Psoas muscle (tissue), 8 donors: ENCODE measurements around the gene ZFP36L2. TPM values are rescaled to one million over a fixed set of nuclear protein-coding genes. Genes with fewer than 3 reads are reported as not detected.

Experiments
- ATAC-seq, 4 donors: fragments of 200-7000 bp; cut with Tn5 transposase; one replicate each; pipeline ENCODE4 v1.9.1; 2020; ENCODE audit warnings: moderate library complexity in 3 of 4, mild to moderate bottlenecking in 2 of 4
- DNase-seq, 2 donors: peaks; one replicate each; pipeline ENCODE4 v3.0.0-alpha.2; 2020
- H3K27ac ChIP-seq: fragments of 200-600 bp; one replicate; pipeline ENCODE4 v1.8.0; 2022
- H3K27me3 ChIP-seq, 3 donors: fragments of 200-600 bp in 1 of 3; one replicate each; pipeline versions ENCODE4 v1.6.1 to v1.8.0; 2013 to 2022; ENCODE audit warnings: low read length in 2 of 3, mild to moderate bottlenecking in 2 of 3, moderate library complexity in 1 of 3; ENCODE audit not compliant: insufficient read depth in 3 of 3
- H3K36me3 ChIP-seq, 2 donors: fragments of 200-600 bp in 1 of 2; one replicate each; pipeline versions ENCODE4 v1.6.1 to v1.8.0; 2013 to 2022; ENCODE audit warnings: low read depth in 1 of 2, mild to moderate bottlenecking in 1 of 2, moderate library complexity in 1 of 2; ENCODE audit not compliant: insufficient read depth in 1 of 2
- H3K4me1 ChIP-seq: fragments of 200-600 bp; one replicate; pipeline ENCODE4 v1.8.0; 2022
- H3K4me3 ChIP-seq: fragments of 200-600 bp; one replicate; pipeline ENCODE4 v1.8.0; 2022; ENCODE audit warnings: mild to moderate bottlenecking
- H3K9me3 ChIP-seq: fragments of 200-600 bp; one replicate; pipeline ENCODE4 v1.8.0; 2022
- WGBS, 3 donors: extraction: QIAGEN DNeasy Blood & Tissue Kit; methylation state at CpG; one replicate each; pipeline versions ENCODE4 v1.1.6 to v1.1.7; 2013; 5-methylcytosine and 5-hydroxymethylcytosine counted together
- intact Hi-C, 2 donors: fragments of 100-400 bp; cut with DNase I; formaldehyde crosslinking; loops; one replicate each; pipeline versions ENCODE4 v1.11.0 to v1.14.2; 2022
- polyA plus RNA-seq, 3 donors: library from polyadenylated mRNA; stranded (reverse); fragments of 200-250 nt; gene quantifications; one replicate each; pipeline ENCODE4 v1.2.3, GENCODE V29; 2013
- total RNA-seq, 4 donors: library from RNA; stranded (reverse); fragmentation: NEBNext Ultra II Directional in 2 of 4; extraction: Animal tissue kit (Norgen Biotek cat#: 25700) in 2 of 4; gene quantifications; one replicate each; pipeline versions ENCODE4 v1.2.1 to v1.2.4, GENCODE V29; 2021 to 2023
- TF ChIP-seq, protein P1 (sequence below): fragments of 200-600 bp; IDR thresholded peaks from one replicate; pipeline ENCODE4 v1.8.0; 2022; ENCODE audit warnings: antibody characterized with exemption
- donor health status: healthy with polysubstance abuse.
- donor health status: DM: no; HTN: no; CAD: no; lungs with moderate emphysema.
- donor health status: Bipolar disorder and iron deficiency.
- donor health status: healthy.
- donor health status: DM: yes; HTN: yes; CAD: no.
- donor health status: DM: no; HTN: no; CAD: no.
- donor health status: DM: no; HTN: no; CAD: no.
- donor health status: DM: yes; HTN: yes; CAD: no.

Gene ZFP36L2
- total and polyA plus RNA-seq, 7 donors: 26.3 to 103 (median 48.9) TPM

DNA sequence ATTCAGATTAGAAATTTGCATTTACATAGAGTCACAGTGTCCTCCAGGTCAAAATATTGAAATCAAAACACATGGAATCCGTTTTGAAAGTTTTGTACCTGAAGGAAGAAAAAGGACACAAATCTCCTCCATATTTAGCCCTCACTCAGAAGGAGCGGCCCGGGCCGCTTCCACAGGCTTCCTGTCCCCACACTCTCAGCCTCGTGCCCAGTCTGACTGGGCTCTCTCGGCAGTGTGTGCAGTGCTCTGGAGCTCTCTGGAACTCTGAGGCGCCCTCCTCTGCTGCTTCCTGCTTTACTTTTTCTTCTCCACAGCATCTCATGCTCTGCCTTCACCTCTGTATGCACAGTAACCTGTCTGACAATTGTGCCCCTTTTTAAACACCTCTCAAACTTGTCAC lies 22.2 kb upstream of the ZFP36L2 start:
- Histone ChIP-seq H3K4me3 (no peak overlapping the region), H3K9me3 (no peaks in the 10 kb centered on the region), H3K27me3 (no peaks in the 10 kb centered on the region), H3K4me1 (no peaks in the 10 kb centered on the region), H3K36me3 (no peaks in the 10 kb centered on the region), H3K27ac (no peak overlapping the region)
- no peak for DNase-seq
- ATAC-seq: no peak
- TF ChIP-seq, protein P1, sequence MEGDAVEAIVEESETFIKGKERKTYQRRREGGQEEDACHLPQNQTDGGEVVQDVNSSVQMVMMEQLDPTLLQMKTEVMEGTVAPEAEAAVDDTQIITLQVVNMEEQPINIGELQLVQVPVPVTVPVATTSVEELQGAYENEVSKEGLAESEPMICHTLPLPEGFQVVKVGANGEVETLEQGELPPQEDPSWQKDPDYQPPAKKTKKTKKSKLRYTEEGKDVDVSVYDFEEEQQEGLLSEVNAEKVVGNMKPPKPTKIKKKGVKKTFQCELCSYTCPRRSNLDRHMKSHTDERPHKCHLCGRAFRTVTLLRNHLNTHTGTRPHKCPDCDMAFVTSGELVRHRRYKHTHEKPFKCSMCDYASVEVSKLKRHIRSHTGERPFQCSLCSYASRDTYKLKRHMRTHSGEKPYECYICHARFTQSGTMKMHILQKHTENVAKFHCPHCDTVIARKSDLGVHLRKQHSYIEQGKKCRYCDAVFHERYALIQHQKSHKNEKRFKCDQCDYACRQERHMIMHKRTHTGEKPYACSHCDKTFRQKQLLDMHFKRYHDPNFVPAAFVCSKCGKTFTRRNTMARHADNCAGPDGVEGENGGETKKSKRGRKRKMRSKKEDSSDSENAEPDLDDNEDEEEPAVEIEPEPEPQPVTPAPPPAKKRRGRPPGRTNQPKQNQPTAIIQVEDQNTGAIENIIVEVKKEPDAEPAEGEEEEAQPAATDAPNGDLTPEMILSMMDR: no peak
- WGBS, 3 donors: 91 to 94% (median 92%) methylated on average over 7 of the region's 7 CpGs
- intact Hi-C loops: no loop called here

DNA sequence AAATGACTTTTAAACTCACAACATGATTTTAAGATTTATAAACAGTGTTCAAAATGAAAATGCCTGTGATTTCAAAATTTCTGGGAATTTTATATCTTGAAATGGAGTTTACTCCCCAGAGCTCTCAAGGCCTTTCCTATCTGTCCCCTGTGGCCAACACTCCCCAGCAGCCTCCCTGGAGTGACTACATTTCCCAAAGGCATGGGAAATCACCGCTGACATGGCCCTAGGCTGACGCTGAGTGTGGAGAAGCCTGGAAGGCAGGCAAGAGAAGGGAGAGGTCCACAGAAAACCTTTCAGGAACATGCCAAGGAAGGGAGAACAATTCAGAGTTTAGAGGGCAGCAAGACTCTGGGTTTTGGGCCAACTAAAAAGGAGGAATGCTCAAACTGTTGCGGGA lies 20.2 kb upstream of the ZFP36L2 start:
- Histone ChIP-seq H3K9me3 (no peaks in the 10 kb centered on the region), H3K36me3 (no peaks in the 10 kb centered on the region), H3K27me3 (no peaks in the 10 kb centered on the region), H3K4me1 (no peaks in the 10 kb centered on the region), H3K27ac (no peak overlapping the region), H3K4me3 (no peak overlapping the region)
- 80 to 87% (median 84%) methylated on average over 3 of the region's 3 CpGs for WGBS, 3 donors
- ATAC-seq (no peak), DNase-seq (no peak)
- TF ChIP-seq, protein P1: no peak
- intact Hi-C loops: no loop called here

DNA sequence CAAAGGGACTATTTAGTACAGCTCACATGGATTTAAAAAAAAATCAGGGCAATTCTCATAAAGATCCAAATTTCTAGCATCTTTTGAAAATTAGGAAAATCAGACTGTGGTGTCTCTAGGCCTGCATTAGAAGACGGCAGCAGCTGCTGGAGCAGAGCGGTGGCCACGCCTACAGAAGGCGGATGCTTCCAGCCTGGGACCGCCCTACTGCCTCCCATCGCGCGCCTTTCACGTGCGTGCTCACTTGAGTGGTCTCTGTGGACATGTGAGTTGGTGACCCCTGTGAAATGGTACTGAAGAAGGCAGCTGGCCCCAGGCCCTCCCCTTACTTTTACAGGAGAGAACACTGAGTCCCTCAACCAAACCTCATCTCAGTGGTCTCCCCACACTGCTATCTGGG lies 15.2 kb upstream of the ZFP36L2 start:
- ATAC-seq (peak in 1 of 4 donors; percentile 38), DNase-seq (peak in 1 of 2 donors; percentile 57)
- TF ChIP-seq, protein P1: no peak
- H3K27ac ChIP-seq: no peak overlapping the region
- 67 to 79% (median 68%) methylated on average over 10 of the region's 10 CpGs for WGBS, 3 donors
- H3K4me3 ChIP-seq: no peak overlapping the region
- intact Hi-C loops: no loop called here
- no peaks in the 10 kb centered on the region for H3K9me3 ChIP-seq
- H3K27me3 ChIP-seq: no peaks in the 10 kb centered on the region
- no peaks in the 10 kb centered on the region for H3K4me1 ChIP-seq
- no peaks in the 10 kb centered on the region for H3K36me3 ChIP-seq

DNA sequence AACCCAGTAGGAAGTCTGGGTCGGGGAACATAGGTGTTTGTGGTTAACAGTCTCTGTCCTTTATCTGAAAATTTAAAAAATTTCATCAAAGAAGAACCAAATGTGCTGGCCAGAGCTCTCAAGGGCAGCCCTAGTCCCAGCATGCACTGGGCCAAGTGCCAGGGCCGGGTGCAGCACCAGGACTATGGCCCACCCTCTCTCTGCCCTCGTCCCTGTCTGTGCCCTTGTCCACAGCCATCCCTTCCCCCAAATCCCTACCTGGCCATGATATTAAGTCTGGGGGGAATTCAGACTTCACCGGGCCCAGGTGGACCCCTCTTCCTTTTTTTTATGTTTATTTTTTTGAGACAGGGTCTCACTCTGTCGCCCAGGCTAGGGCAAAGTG lies 14.4 kb upstream of the ZFP36L2 start:
- ATAC-seq: no peak
- H3K36me3 ChIP-seq: no peaks in the 10 kb centered on the region
- H3K27ac ChIP-seq: no peak overlapping the region

More for the DNA sequence above, 14.4 kb upstream of the ZFP36L2 start:
- Histone ChIP-seq H3K4me3 (no peak overlapping the region), H3K4me1 (no peaks in the 10 kb centered on the region), H3K9me3 (no peaks in the 10 kb centered on the region), H3K27me3 (no peaks in the 10 kb centered on the region)
- TF ChIP-seq, protein P1: no peak
- 68 to 82% (median 69%) methylated on average over 5 of the region's 5 CpGs for WGBS, 3 donors
- DNase-seq: no peak
- intact Hi-C loops: no loop called here
